Measurements from ENCODE around the gene TBC1D10B. TPM values are rescaled to one million over a fixed set of nuclear protein-coding genes. Genes with fewer than 3 reads are reported as not detected.

The TBC1D10B gene
- total RNA-seq, 6 experiments from 2014 or later = 7.9 to 12.3 (median 10.6) TPM

DNA sequence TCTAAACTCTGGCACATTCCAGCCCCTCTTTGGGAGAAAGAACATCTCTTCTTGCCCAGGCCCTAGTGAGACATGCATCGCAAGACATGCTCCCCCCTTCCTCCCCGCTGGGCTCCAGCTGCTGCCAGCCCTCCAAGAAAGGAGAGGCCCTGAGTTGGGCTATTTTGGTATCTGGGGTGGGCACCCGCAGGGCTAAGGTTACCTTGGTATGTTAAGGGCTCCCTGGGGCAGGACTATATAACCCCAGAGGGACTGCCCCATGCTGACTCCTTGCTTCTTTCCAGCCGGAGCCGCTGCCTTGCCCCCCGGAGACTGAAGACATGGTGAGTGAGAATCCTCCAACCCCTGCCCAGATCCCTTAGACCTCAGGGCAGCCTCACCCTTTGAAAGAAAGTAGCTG is 4.2 kb upstream of the TBC1D10B start, which contains the start of gene MYL11:
MYL11 (plus strand) TSS at position 265 of the 400 bp plus-strand sequence; CDS start at position 321, 56 bp downstream.
- Histone ChIP-seq H3K4me3 (no peak within 1 kb of the TSS), H3K27ac (no peak within 1 kb of the TSS), H3K27me3 (no peaks in the 10 kb centered on the region), H3K36me3 (no peaks in the 10 kb centered on the region), H3K4me1 (peaks cover 0 to 13% (median 3%) of the 10 kb centered on the region in 4 donors), H3K9me3 (no peaks in the 10 kb centered on the region)
- WGBS (ENCODE audit: insufficient coverage, low coverage, low lambda C conversion rate, missing lambda C conversion rate) = 82% methylated on average over 3 of the region's 6 CpGs
- no peak for DNase-seq
- no peak for ATAC-seq
- TF ChIP-seq CTCF (IDR thresholded peaks at IDR 0.05) = no peak
- TF ChIP-seq POLR2A (IDR thresholded peaks at IDR 0.05) = no peak
- intact Hi-C loops (cut with DNase I) = no loop called here

DNA sequence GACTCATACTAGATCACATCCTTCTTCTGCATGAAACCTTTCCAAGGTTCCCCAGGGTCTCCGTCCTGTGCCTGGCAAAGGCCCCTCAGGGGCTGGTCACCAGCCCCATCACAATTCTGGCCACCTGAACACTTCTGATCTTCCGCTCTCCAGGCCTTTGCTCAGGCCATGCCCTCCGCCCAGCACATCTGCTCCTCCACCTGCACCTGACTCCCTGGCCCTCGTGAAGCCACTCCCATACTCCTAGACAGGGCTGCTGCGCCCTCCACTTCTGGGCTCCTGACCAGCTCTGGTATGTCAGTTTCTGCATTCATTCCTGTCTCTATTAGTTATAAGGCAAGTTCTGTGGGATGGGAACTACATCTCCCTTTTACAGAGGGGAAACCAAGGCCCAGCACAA is 2.4 kb upstream of the TBC1D10B start:
- H3K4me1 ChIP-seq = peaks cover 0 to 22% (median 4%) of the 10 kb centered on the region in 4 donors
- H3K36me3 ChIP-seq = no peaks in the 10 kb centered on the region
- H3K9me3 ChIP-seq = no peaks in the 10 kb centered on the region
- DNase-seq (no peak), ATAC-seq (no peak)
- no peak overlapping the region for H3K4me3 ChIP-seq
- WGBS (ENCODE audit: insufficient coverage, low coverage, low lambda C conversion rate, missing lambda C conversion rate) = 92% methylated on average over 2 of the region's 5 CpGs
- intact Hi-C loops (cut with DNase I) = no loop called here
- H3K27ac ChIP-seq = no peak overlapping the region
- H3K27me3 ChIP-seq = no peaks in the 10 kb centered on the region
- TF ChIP-seq POLR2A (IDR thresholded peaks at IDR 0.05) = no peak
- TF ChIP-seq CTCF (IDR thresholded peaks at IDR 0.05) = no peak

DNA sequence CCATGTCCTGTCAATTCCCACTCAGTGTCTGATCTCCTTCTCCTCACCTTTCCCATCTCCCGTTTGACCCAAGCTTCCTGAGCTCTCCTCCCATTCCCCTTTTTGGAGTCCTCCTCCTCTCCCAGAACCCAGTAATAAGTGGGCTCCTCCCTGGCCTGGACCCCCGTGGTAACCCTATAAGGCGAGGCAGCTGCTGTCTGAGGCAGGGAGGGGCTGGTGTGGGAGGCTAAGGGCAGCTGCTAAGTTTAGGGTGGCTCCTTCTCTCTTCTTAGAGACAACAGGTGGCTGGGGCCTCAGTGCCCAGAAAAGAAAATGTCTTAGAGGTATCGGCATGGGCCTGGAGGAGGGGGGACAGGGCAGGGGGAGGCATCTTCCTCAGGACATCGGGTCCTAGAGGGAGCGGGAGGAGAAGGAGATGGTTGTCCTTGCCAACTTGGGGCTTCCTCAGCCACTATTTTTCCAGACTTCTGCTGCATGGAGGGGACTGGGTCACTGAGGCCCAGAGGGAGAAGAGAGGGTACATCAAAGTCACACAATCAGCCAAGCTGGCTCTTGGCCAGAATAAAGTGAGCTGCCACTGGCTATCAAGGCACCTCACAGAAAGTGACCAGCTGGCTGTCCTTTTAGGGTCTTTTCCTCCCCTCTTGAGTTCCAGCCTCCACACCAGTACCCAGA is 1.9 kb upstream of the TBC1D10B start:
- no peak for ATAC-seq
- TF ChIP-seq CTCF (IDR thresholded peaks at IDR 0.05) = no peak
- no peak for TF ChIP-seq POLR2A (IDR thresholded peaks at IDR 0.05)
- Histone ChIP-seq H3K9me3 (no peaks in the 10 kb centered on the region), H3K27me3 (no peaks in the 10 kb centered on the region), H3K27ac (no peak overlapping the region), H3K4me3 (no peak overlapping the region), H3K36me3 (no peaks in the 10 kb centered on the region), H3K4me1 (peaks cover 0 to 25% (median 7%) of the 10 kb centered on the region in 4 donors)
- DNase-seq = no peak
- WGBS (ENCODE audit: insufficient coverage, low coverage, low lambda C conversion rate, missing lambda C conversion rate) = 75% methylated on average over 4 of the region's 6 CpGs
- intact Hi-C loops (cut with DNase I) = no loop called here

GRCh38 chr16:30371248-30371816 is 1.0 kb upstream of the TBC1D10B start:
- 46% methylated on average over 5 of the region's 11 CpGs for WGBS (ENCODE audit: insufficient coverage, low coverage, low lambda C conversion rate, missing lambda C conversion rate)
- Histone ChIP-seq H3K4me3 (peak overlapping the region; percentile 14 to 55 (median 41)), H3K27me3 (no peaks in the 10 kb centered on the region), H3K36me3 (no peaks in the 10 kb centered on the region), H3K27ac (peak overlapping the region; percentile 59 to 90 (median 87)), H3K4me1 (peaks cover 0 to 29% (median 7%) of the 10 kb centered on the region in 4 donors), H3K9me3 (no peaks in the 10 kb centered on the region)
- DNase-seq (no peak), ATAC-seq (no peak)
- intact Hi-C loops (cut with DNase I) = no loop called here
- no peak for TF ChIP-seq POLR2A (IDR thresholded peaks at IDR 0.05)
- TF ChIP-seq CTCF (IDR thresholded peaks at IDR 0.05) = no peak

Measured in right lobe of liver (tissue), 6 donors.